PFSK-1 (cell line): ENCODE measurements around the gene PTPRJ.

Experiments
- FOXP2 ChIP-seq: optimal IDR thresholded peaks from 2 replicates; pipeline ENCODE3; 2011; ENCODE audit warnings: borderline replicate concordance, control low read depth, inconsistent platforms; ENCODE audit not compliant: insufficient read depth; ENCODE audit errors: extremely low read length, extremely low read depth
- POLR2AphosphoS5 ChIP-seq: IDR thresholded peaks from 2 replicates; pipeline ENCODE4 v1.6.1; 2012; ENCODE audit warnings: low read depth, mild to moderate bottlenecking, control low read depth, low read length, moderate library complexity
- REST ChIP-seq, 2 experiments: IDR thresholded peaks; 2 replicates each; pipeline versions ENCODE4 v1.6.1 to v1.8.0; 2011 to 2012; ENCODE audit warnings: low read depth in 2 of 2, low read length in 2 of 2, control low read depth in 1 of 2, inconsistent platforms in 1 of 2, mild to moderate bottlenecking in 1 of 2, moderate library complexity in 1 of 2; ENCODE audit not compliant: insufficient read depth in 1 of 2
- SIN3A ChIP-seq: IDR thresholded peaks from 2 replicates; pipeline ENCODE4 v1.6.1; 2012; ENCODE audit warnings: mild to moderate bottlenecking, low read length, moderate library complexity, borderline replicate concordance; ENCODE audit not compliant: insufficient read depth
- TAF1 ChIP-seq: IDR thresholded peaks from 2 replicates; pipeline ENCODE4 v1.6.1; 2012; ENCODE audit warnings: low read length, control low read depth, borderline replicate concordance; ENCODE audit not compliant: insufficient read depth

Gene PTPRJ

GRCh38 chr11:48125866-48126265, 145.5 kb downstream of the PTPRJ start:
- TF ChIP-seq REST (IDR thresholded peaks at IDR 0.05; ENCODE audit: insufficient read depth in 1 of 2, low read depth in 2 of 2, low read length in 2 of 2) (no peak), TAF1 (no peak), POLR2AphosphoS5 (no peak), FOXP2 (no peak), SIN3A (no peak)

- no peak for TF ChIP-seq POLR2AphosphoS5
- TF ChIP-seq REST (IDR thresholded peaks at IDR 0.05; ENCODE audit: insufficient read depth in 1 of 2, low read depth in 2 of 2, low read length in 2 of 2): no peak
- no peak for TF ChIP-seq SIN3A
- TF ChIP-seq TAF1: no peak
- no peak for TF ChIP-seq FOXP2
These were observed 147.3 kb downstream of the PTPRJ start for GRCh38 chr11:48127521-48128183.

GRCh38 chr11:48129697-48130395, 149.5 kb downstream of the PTPRJ start:
- TF ChIP-seq POLR2AphosphoS5: no peak
- TF ChIP-seq TAF1: no peak

- TF ChIP-seq REST (IDR thresholded peaks at IDR 0.05; ENCODE audit: insufficient read depth in 1 of 2, low read depth in 2 of 2, low read length in 2 of 2) (no peak), POLR2AphosphoS5 (no peak), SIN3A (no peak), TAF1 (no peak), FOXP2 (no peak)
These were observed 154.0 kb downstream of the PTPRJ start for GRCh38 chr11:48134221-48134922.

GRCh38 chr11:48138222-48138621, 157.9 kb downstream of the PTPRJ start:
- no peak for TF ChIP-seq TAF1
- no peak for TF ChIP-seq POLR2AphosphoS5
- TF ChIP-seq REST (IDR thresholded peaks at IDR 0.05; ENCODE audit: insufficient read depth in 1 of 2, low read depth in 2 of 2, low read length in 2 of 2): no peak
- no peak for TF ChIP-seq SIN3A
